Liver (tissue), 9 donors: ENCODE data around the gene SRCAP. TPM values are rescaled to one million over a fixed set of nuclear protein-coding genes. Genes with fewer than 3 reads are reported as not detected.

Experiments used
- DNase-seq: peaks from one replicate; pipeline ENCODE4 v3.0.0-alpha.2; 2017; ENCODE audit warnings: low spot score
- H3K27ac ChIP-seq, 2 donors: one replicate each; pipeline ENCODE4 v1.7.0; 2013; ENCODE audit warnings: inconsistent platforms in 2 of 2, low read length in 2 of 2, control low read depth in 1 of 2, low read depth in 1 of 2, mild to moderate bottlenecking in 1 of 2
- H3K27me3 ChIP-seq, 4 donors: one replicate each; pipeline versions ENCODE4 v1.6.1 to v1.7.0; 2013; ENCODE audit warnings: low read length in 3 of 4, inconsistent platforms in 1 of 4, mild to moderate bottlenecking in 1 of 4, moderate library complexity in 1 of 4; ENCODE audit not compliant: control insufficient read depth in 4 of 4, insufficient read depth in 4 of 4
- H3K36me3 ChIP-seq, 4 donors: one replicate each; pipeline versions ENCODE4 v1.6.1 to v1.7.0; 2013; ENCODE audit warnings: low read length in 3 of 4, mild to moderate bottlenecking in 3 of 4, low read depth in 1 of 4, moderate library complexity in 1 of 4; ENCODE audit not compliant: control insufficient read depth in 4 of 4, insufficient read depth in 3 of 4
- H3K4me1 ChIP-seq, 4 donors: one replicate each; pipeline versions ENCODE4 v1.6.1 to v1.7.0; 2013; ENCODE audit warnings: low read length in 3 of 4, mild to moderate bottlenecking in 3 of 4, moderate library complexity in 1 of 4; ENCODE audit not compliant: control insufficient read depth in 4 of 4, insufficient read depth in 4 of 4
- H3K4me3 ChIP-seq, 3 donors: one replicate each; pipeline versions ENCODE4 v1.6.1 to v1.7.0; 2013; ENCODE audit warnings: low read length in 3 of 3, control low read depth in 1 of 3, low read depth in 1 of 3, mild to moderate bottlenecking in 1 of 3
- H3K9ac ChIP-seq, 2 donors: one replicate each; pipeline ENCODE4 v1.7.0; 2013; ENCODE audit warnings: low read length in 2 of 2, mild to moderate bottlenecking in 2 of 2, moderate library complexity in 2 of 2, control low read depth in 1 of 2, low read depth in 1 of 2
- H3K9me3 ChIP-seq, 4 donors: one replicate each; pipeline versions ENCODE4 v1.6.1 to v1.7.0; 2013; ENCODE audit warnings: low read length in 3 of 4; ENCODE audit not compliant: control insufficient read depth in 4 of 4
- ATF3 ChIP-seq: IDR thresholded peaks from 2 replicates; pipeline ENCODE4 v1.6.1; 2016; ENCODE audit warnings: antibody characterized with exemption
- CTCF ChIP-seq: fragments of 150-350 bp; IDR thresholded peaks from 2 replicates; pipeline ENCODE4 v1.5.1; 2017; ENCODE audit warnings: improper control_type of control experiment, low read depth, low read length; ENCODE audit not compliant: missing input control
- EGR1 ChIP-seq, 2 donors: IDR thresholded peaks; 2 replicates each; pipeline ENCODE4 v1.6.1; 2016 to 2018; ENCODE audit warnings: antibody characterized with exemption in 2 of 2, low read depth in 2 of 2
- FOXA1 ChIP-seq: IDR thresholded peaks from 2 replicates; pipeline ENCODE4 v1.6.1; 2016; ENCODE audit warnings: antibody characterized with exemption
- FOXA2 ChIP-seq: IDR thresholded peaks from 2 replicates; pipeline ENCODE4 v1.6.1; 2016; ENCODE audit warnings: antibody characterized with exemption
- GABPA ChIP-seq, 2 donors: IDR thresholded peaks in 1 of 2; conservative IDR thresholded peaks in 1 of 2; 2 replicates each; pipeline ENCODE4 v1.6.1; 2016; ENCODE audit warnings: antibody characterized with exemption in 2 of 2, mild to moderate bottlenecking in 1 of 2, moderate library complexity in 1 of 2
- HNF4A ChIP-seq, 2 donors: conservative IDR thresholded peaks; 2 replicates each; pipeline ENCODE4 v1.6.1; 2016; ENCODE audit warnings: antibody characterized with exemption in 2 of 2, mild to moderate bottlenecking in 2 of 2
- HNF4G ChIP-seq: IDR thresholded peaks from 2 replicates; pipeline ENCODE4 v1.6.1; 2016; ENCODE audit warnings: antibody characterized with exemption
- JUND ChIP-seq, 2 donors: IDR thresholded peaks; 2 replicates each; pipeline ENCODE4 v1.6.1; 2016; ENCODE audit warnings: antibody characterized with exemption in 2 of 2
- MAX ChIP-seq: IDR thresholded peaks from 2 replicates; pipeline ENCODE4 v1.6.1; 2016; ENCODE audit warnings: antibody characterized with exemption
- NR2F2 ChIP-seq: IDR thresholded peaks from 2 replicates; pipeline ENCODE4 v1.6.1; 2016; ENCODE audit warnings: antibody characterized with exemption
- RAD21 ChIP-seq, 2 donors: IDR thresholded peaks; 2 replicates each; pipeline ENCODE4 v1.6.1; 2016; ENCODE audit warnings: antibody characterized with exemption in 2 of 2, mild to moderate bottlenecking in 2 of 2
- REST ChIP-seq: IDR thresholded peaks from 2 replicates; pipeline ENCODE4 v1.6.1; 2016; ENCODE audit warnings: antibody characterized with exemption, mild to moderate bottlenecking
- RXRA ChIP-seq, 2 donors: IDR thresholded peaks; 2 replicates each; pipeline ENCODE4 v1.6.1; 2017 to 2018; ENCODE audit warnings: antibody characterized with exemption in 2 of 2, mild to moderate bottlenecking in 1 of 2
- SP1 ChIP-seq: IDR thresholded peaks from 2 replicates; pipeline ENCODE4 v1.6.1; 2018; ENCODE audit warnings: antibody characterized with exemption, mild to moderate bottlenecking
- TAF1 ChIP-seq: conservative IDR thresholded peaks from 2 replicates; pipeline ENCODE4 v1.6.1; 2016; ENCODE audit warnings: antibody characterized with exemption, mild to moderate bottlenecking
- YY1 ChIP-seq: IDR thresholded peaks from 2 replicates; pipeline ENCODE4 v1.6.1; 2016; ENCODE audit warnings: antibody characterized with exemption, mild to moderate bottlenecking
- ZBTB33 ChIP-seq: IDR thresholded peaks from 2 replicates; pipeline ENCODE4 v1.6.1; 2016; ENCODE audit warnings: antibody characterized with exemption
- WGBS: extraction: QIAGEN DNeasy Blood & Tissue Kit; methylation state at CpG from one replicate; pipeline ENCODE4 v1.1.7; 2013; 5-methylcytosine and 5-hydroxymethylcytosine counted together
- polyA plus RNA-seq, 2 donors: library from polyadenylated mRNA; stranded (reverse) in 1 of 2; unstranded in 1 of 2; fragments of 200-250 nt in 1 of 2; fragments of >200 nt in 1 of 2; fragmentation: Nextera tagmentation in 1 of 2; extraction: Ambion mirVana in 1 of 2; gene quantifications; one replicate each; pipeline versions ENCODE4 v1.2.1 to v1.2.3, GENCODE V29; 2013 to 2015
- total RNA-seq, 2 donors: library from RNA; depleted of rRNA; stranded (reverse); fragments of >200 nt; gene quantifications; one replicate each; pipeline ENCODE4 v1.2.3, GENCODE V29; 2014
- donor health status: healthy.
- donor health status: healthy.
- donor health status: healthy.
- donor health status: healthy.
- donor health status: healthy.

SRCAP gene
- total and polyA plus RNA-seq, 4 donors: 7.6 to 27.7 (median 17.7) TPM

GRCh38 chr16:30741461-30741914 is 42.5 kb downstream of the SRCAP start:
- DNase-seq: no peak

More at GRCh38 chr16:30741461-30741914, 42.5 kb downstream of the SRCAP start:
- H3K4me1 ChIP-seq: peaks cover 4 to 18% (median 9%) of the 10 kb centered on the region in 4 donors
- no peak for TF ChIP-seq TAF1
- TF ChIP-seq SP1: no peak
- TF ChIP-seq EGR1 (IDR thresholded peaks at IDR 0.05; ENCODE audit: low read depth in 2 of 2): no peak
- no peak for TF ChIP-seq CTCF
- TF ChIP-seq REST: peak; percentile 13
- TF ChIP-seq ZBTB33: no peak
- no peak for TF ChIP-seq ATF3
- TF ChIP-seq MAX: no peak
- no peak for TF ChIP-seq FOXA1
- TF ChIP-seq RXRA (IDR thresholded peaks at IDR 0.05): peak in 1 of 2 donors; percentile 42
- TF ChIP-seq NR2F2: no peak
- no peak for TF ChIP-seq GABPA (IDR thresholded peaks at IDR 0.05 in 1 of 2, conservative IDR thresholded peaks at IDR 0.05 in 1 of 2)
- TF ChIP-seq YY1: peak; percentile 18
- TF ChIP-seq RAD21 (IDR thresholded peaks at IDR 0.05): peak in 1 of 2 donors; percentile 14
- TF ChIP-seq JUND (IDR thresholded peaks at IDR 0.05): no peak
- TF ChIP-seq HNF4G: no peak
- TF ChIP-seq FOXA2: no peak
- TF ChIP-seq HNF4A (conservative IDR thresholded peaks at IDR 0.05): peak; percentile 4 to 28
- H3K9me3 ChIP-seq: no peaks in the 10 kb centered on the region
- peak overlapping the region in 1 of 2 donors; percentile 38 for H3K27ac ChIP-seq
- WGBS: 46% methylated on average over 6 of the region's 6 CpGs
- H3K9ac ChIP-seq: no peak overlapping the region
- H3K27me3 ChIP-seq: no peaks in the 10 kb centered on the region
- H3K4me3 ChIP-seq: no peak overlapping the region
- peaks cover 11 to 29% (median 22%) of the 10 kb centered on the region in 4 donors for H3K36me3 ChIP-seq
